ENCODE measurements around the gene C1orf141.

DNA sequence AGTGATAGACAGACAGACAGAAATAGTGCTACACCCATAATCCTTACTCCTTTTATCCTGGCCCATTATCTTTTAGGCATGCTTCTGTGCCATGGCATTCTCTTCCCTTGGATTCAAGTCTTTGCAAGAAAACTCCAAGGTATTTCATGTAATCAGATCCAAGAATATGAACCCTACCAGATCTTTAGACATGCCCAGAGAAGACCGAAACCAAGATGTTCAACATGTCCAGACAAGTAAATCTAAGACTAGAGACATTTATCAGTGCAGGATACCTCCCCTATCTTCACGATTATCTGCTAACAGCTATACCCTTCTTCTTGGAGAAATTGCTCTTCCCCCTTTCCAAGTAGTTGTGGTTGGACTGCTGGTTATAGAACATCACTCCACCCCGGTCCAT, 11.8 kb upstream of the C1orf141 start:
- TF ChIP-seq CREB1 (IDR thresholded peaks at IDR 0.05) (no peak), POLR2A (IDR thresholded peaks at IDR 0.05; ENCODE audit: control extremely low read depth in 1 of 2, low read depth in 2 of 2, low read length in 2 of 2) (no peak), POLR2AphosphoS5 (IDR thresholded peaks at IDR 0.05; ENCODE audit: low read depth, low read length) (no peak), RAD21 (IDR thresholded peaks at IDR 0.05 in 1 of 2, conservative IDR thresholded peaks at IDR 0.05 in 1 of 2; ENCODE audit: low read depth in 2 of 2, low read length in 2 of 2) (no peak), KDM1A (IDR thresholded peaks at IDR 0.05; ENCODE audit: borderline replicate concordance, low read length) (no peak), NRF1 (IDR thresholded peaks at IDR 0.05; ENCODE audit: low read depth, low read length) (no peak), KDM5A (IDR thresholded peaks at IDR 0.05; ENCODE audit: low read length) (no peak), HDAC2 (IDR thresholded peaks at IDR 0.05; ENCODE audit: borderline replicate concordance in 1 of 2, low read depth in 2 of 2, low read length in 2 of 2) (no peak), JUND (IDR thresholded peaks at IDR 0.05; ENCODE audit: low read length) (no peak)
- TF ChIP-seq, protein P1, sequence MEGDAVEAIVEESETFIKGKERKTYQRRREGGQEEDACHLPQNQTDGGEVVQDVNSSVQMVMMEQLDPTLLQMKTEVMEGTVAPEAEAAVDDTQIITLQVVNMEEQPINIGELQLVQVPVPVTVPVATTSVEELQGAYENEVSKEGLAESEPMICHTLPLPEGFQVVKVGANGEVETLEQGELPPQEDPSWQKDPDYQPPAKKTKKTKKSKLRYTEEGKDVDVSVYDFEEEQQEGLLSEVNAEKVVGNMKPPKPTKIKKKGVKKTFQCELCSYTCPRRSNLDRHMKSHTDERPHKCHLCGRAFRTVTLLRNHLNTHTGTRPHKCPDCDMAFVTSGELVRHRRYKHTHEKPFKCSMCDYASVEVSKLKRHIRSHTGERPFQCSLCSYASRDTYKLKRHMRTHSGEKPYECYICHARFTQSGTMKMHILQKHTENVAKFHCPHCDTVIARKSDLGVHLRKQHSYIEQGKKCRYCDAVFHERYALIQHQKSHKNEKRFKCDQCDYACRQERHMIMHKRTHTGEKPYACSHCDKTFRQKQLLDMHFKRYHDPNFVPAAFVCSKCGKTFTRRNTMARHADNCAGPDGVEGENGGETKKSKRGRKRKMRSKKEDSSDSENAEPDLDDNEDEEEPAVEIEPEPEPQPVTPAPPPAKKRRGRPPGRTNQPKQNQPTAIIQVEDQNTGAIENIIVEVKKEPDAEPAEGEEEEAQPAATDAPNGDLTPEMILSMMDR (IDR thresholded peaks at IDR 0.05; ENCODE audit: control extremely low read depth in 1 of 3, insufficient read depth in 1 of 3, low read depth in 1 of 3, low read length in 3 of 3) = no peak

Measured in H1 (cell line).